Stimulated activated naive B cell treated with anti-CD40 and anti-IgM and Interleukin-4, amounts not matched to agents 10 μg/mL and 1 μg/mL and 100 μg/mL, for 72 hours (primary cell): ENCODE results near the gene RAB26.
A peak's percentile ranks its signal among the peaks of the same experiment; 100 is the strongest.

Experiments
- ATAC-seq, 2 donors: fragments of 150-1000 bp; cut with Tn5 transposase; replicated peaks; 2 replicates each; pipeline ENCODE4 v1.10.0; 2021; ENCODE audit warnings: moderate library complexity in 1 of 2
- DNase-seq: peaks from one replicate; pipeline ENCODE4 v3.0.0; 2021
- H3K27ac Mint-ChIP-seq: one replicate; pipeline ENCODE4 v1.8.0; 2022; ENCODE audit warnings: mild to moderate bottlenecking, mixed read lengths
- H3K27me3 Mint-ChIP-seq, 2 donors: one replicate each; pipeline ENCODE4 v1.8.0; 2022; ENCODE audit warnings: mixed read lengths in 2 of 2
- H3K36me3 Mint-ChIP-seq, 2 donors: one replicate each; pipeline ENCODE4 v1.8.0; 2022; ENCODE audit warnings: mixed read lengths in 2 of 2, mild to moderate bottlenecking in 1 of 2
- H3K4me1 Mint-ChIP-seq, 2 donors: one replicate each; pipeline ENCODE4 v1.8.0; 2022; ENCODE audit warnings: mixed read lengths in 2 of 2, mild to moderate bottlenecking in 1 of 2
- H3K4me3 Mint-ChIP-seq, 2 donors: one replicate each; pipeline ENCODE4 v1.8.0; 2022; ENCODE audit warnings: mild to moderate bottlenecking in 2 of 2, mixed read lengths in 2 of 2, moderate library complexity in 1 of 2
- H3K9me3 Mint-ChIP-seq, 2 donors: one replicate each; pipeline ENCODE4 v1.8.0; 2022; ENCODE audit warnings: mixed read lengths in 2 of 2, mild to moderate bottlenecking in 1 of 2

Gene RAB26

GRCh38 chr16:2155977-2156848 lies 7.8 kb downstream of the RAB26 start:
- Mint-ChIP-seq H3K27ac (peak overlapping the region; percentile 97), H3K36me3 (peaks cover 41 to 54% of the 10 kb centered on the region in 2 donors), H3K4me1 (peaks cover 38 to 87% of the 10 kb centered on the region in 2 donors), H3K27me3 (no peaks in the 10 kb centered on the region), H3K9me3 (no peaks in the 10 kb centered on the region), H3K4me3 (peak overlapping the region; percentile 96)
- DNase-seq (no peak), ATAC-seq (no peak)

GRCh38 chr16:2156849-2157224 lies 8.4 kb downstream of the RAB26 start:
- ATAC-seq (no peak), DNase-seq (no peak)
- H3K4me3 Mint-ChIP-seq, result peak overlapping the region; percentile 96
- no peaks in the 10 kb centered on the region for H3K9me3 Mint-ChIP-seq
- no peaks in the 10 kb centered on the region for H3K27me3 Mint-ChIP-seq
- H3K36me3 Mint-ChIP-seq, result peaks cover 36 to 48% of the 10 kb centered on the region in 2 donors
- peak overlapping the region; percentile 11 for H3K27ac Mint-ChIP-seq
- peaks cover 33 to 87% of the 10 kb centered on the region in 2 donors for H3K4me1 Mint-ChIP-seq

GRCh38 chr16:2157480-2158261 lies 9.2 kb downstream of the RAB26 start:
- ATAC-seq, result no peak

GRCh38 chr16:2158262-2158638 lies 9.8 kb downstream of the RAB26 start:
- peaks cover 31 to 86% of the 10 kb centered on the region in 2 donors for H3K4me1 Mint-ChIP-seq
- H3K36me3 Mint-ChIP-seq, result peaks cover 30 to 38% of the 10 kb centered on the region in 2 donors
- peak overlapping the region in 1 of 2 donors; percentile 70 for H3K4me3 Mint-ChIP-seq
- ATAC-seq (no peak), DNase-seq (no peak)
- no peaks in the 10 kb centered on the region for H3K27me3 Mint-ChIP-seq
- peak overlapping the region; percentile 51 for H3K27ac Mint-ChIP-seq
- no peaks in the 10 kb centered on the region for H3K9me3 Mint-ChIP-seq

More at GRCh38 chr16:2157480-2158261, 9.2 kb downstream of the RAB26 start:
- Mint-ChIP-seq H3K36me3 (peaks cover 35 to 44% of the 10 kb centered on the region in 2 donors), H3K4me3 (peak overlapping the region; percentile 96), H3K27me3 (no peaks in the 10 kb centered on the region), H3K27ac (peak overlapping the region; percentile 51), H3K9me3 (no peaks in the 10 kb centered on the region), H3K4me1 (peaks cover 32 to 86% of the 10 kb centered on the region in 2 donors)
- no peak for DNase-seq

- DNase-seq, result no peak
- no peak for ATAC-seq
- H3K4me3 Mint-ChIP-seq, result peak overlapping the region; percentile 25 to 41
- no peaks in the 10 kb centered on the region for H3K9me3 Mint-ChIP-seq
- H3K36me3 Mint-ChIP-seq, result peaks cover 20 to 28% of the 10 kb centered on the region in 2 donors
- peaks cover 31 to 77% of the 10 kb centered on the region in 2 donors for H3K4me1 Mint-ChIP-seq
- no peaks in the 10 kb centered on the region for H3K27me3 Mint-ChIP-seq
- H3K27ac Mint-ChIP-seq, result peak overlapping the region; percentile 66
These were observed 10.9 kb downstream of the RAB26 start for GRCh38 chr16:2159175-2159838.

- no peaks in the 10 kb centered on the region for H3K27me3 Mint-ChIP-seq
- peak; percentile 39 to 42 for ATAC-seq
- H3K4me1 Mint-ChIP-seq, result peaks cover 31 to 66% of the 10 kb centered on the region in 2 donors
- no peak overlapping the region for H3K4me3 Mint-ChIP-seq
- no peak for DNase-seq
- H3K36me3 Mint-ChIP-seq, result peaks cover 10 to 21% of the 10 kb centered on the region in 2 donors
- peak overlapping the region; percentile 76 for H3K27ac Mint-ChIP-seq
- H3K9me3 Mint-ChIP-seq, result no peaks in the 10 kb centered on the region
These were observed 12.6 kb downstream of the RAB26 start for GRCh38 chr16:2160915-2161551.

- Mint-ChIP-seq H3K27ac (peak overlapping the region; percentile 68), H3K4me3 (no peak overlapping the region), H3K9me3 (no peaks in the 10 kb centered on the region), H3K36me3 (peaks cover 13 to 24% of the 10 kb centered on the region in 2 donors), H3K4me1 (peaks cover 26 to 57% of the 10 kb centered on the region in 2 donors), H3K27me3 (no peaks in the 10 kb centered on the region)
- DNase-seq, result no peak
- ATAC-seq, result no peak
These were observed 13.5 kb downstream of the RAB26 start for GRCh38 chr16:2161911-2162310.

GRCh38 chr16:2162676-2163118 lies 14.3 kb downstream of the RAB26 start:
- peaks cover 13 to 20% of the 10 kb centered on the region in 2 donors for H3K36me3 Mint-ChIP-seq
- no peak for ATAC-seq

GRCh38 chr16:2163211-2163881 lies 14.9 kb downstream of the RAB26 start:
- H3K27ac Mint-ChIP-seq, result no peak overlapping the region
- peaks cover 12 to 20% of the 10 kb centered on the region in 2 donors for H3K36me3 Mint-ChIP-seq
- H3K4me1 Mint-ChIP-seq, result peaks cover 14 to 43% of the 10 kb centered on the region in 2 donors
- no peaks in the 10 kb centered on the region for H3K27me3 Mint-ChIP-seq
- no peak for DNase-seq
- H3K9me3 Mint-ChIP-seq, result no peaks in the 10 kb centered on the region
- ATAC-seq, result no peak
- no peak overlapping the region for H3K4me3 Mint-ChIP-seq

More at GRCh38 chr16:2162676-2163118, 14.3 kb downstream of the RAB26 start:
- no peak overlapping the region for H3K27ac Mint-ChIP-seq
- no peak overlapping the region for H3K4me3 Mint-ChIP-seq
- peaks cover 20 to 49% of the 10 kb centered on the region in 2 donors for H3K4me1 Mint-ChIP-seq
- H3K27me3 Mint-ChIP-seq, result no peaks in the 10 kb centered on the region
- DNase-seq, result no peak
- H3K9me3 Mint-ChIP-seq, result no peaks in the 10 kb centered on the region

GRCh38 chr16:2165861-2166260 lies 17.4 kb downstream of the RAB26 start:
- Mint-ChIP-seq H3K4me1 (peaks cover 7 to 24% of the 10 kb centered on the region in 2 donors), H3K27ac (no peak overlapping the region), H3K27me3 (no peaks in the 10 kb centered on the region), H3K4me3 (no peak overlapping the region), H3K36me3 (peaks cover 12 to 26% of the 10 kb centered on the region in 2 donors), H3K9me3 (no peaks in the 10 kb centered on the region)
- no peak for ATAC-seq
- DNase-seq, result no peak

GRCh38 chr16:2166263-2167067 lies 18.0 kb downstream of the RAB26 start:
- no peaks in the 10 kb centered on the region for H3K9me3 Mint-ChIP-seq
- H3K27me3 Mint-ChIP-seq, result no peaks in the 10 kb centered on the region
- H3K4me1 Mint-ChIP-seq, result peaks cover 5 to 18% of the 10 kb centered on the region in 2 donors
- no peak overlapping the region for H3K4me3 Mint-ChIP-seq
- no peak for ATAC-seq
- peaks cover 12 to 26% of the 10 kb centered on the region in 2 donors for H3K36me3 Mint-ChIP-seq
- no peak overlapping the region for H3K27ac Mint-ChIP-seq
- no peak for DNase-seq

GRCh38 chr16:2167068-2167638 lies 18.7 kb downstream of the RAB26 start:
- H3K4me1 Mint-ChIP-seq, result peaks cover 5 to 11% of the 10 kb centered on the region in 2 donors
- no peak overlapping the region for H3K4me3 Mint-ChIP-seq
- no peaks in the 10 kb centered on the region for H3K9me3 Mint-ChIP-seq
- ATAC-seq (no peak), DNase-seq (no peak)
- peaks cover 9 to 27% of the 10 kb centered on the region in 2 donors for H3K36me3 Mint-ChIP-seq
- no peak overlapping the region for H3K27ac Mint-ChIP-seq
- no peaks in the 10 kb centered on the region for H3K27me3 Mint-ChIP-seq
